IPS-15b (cell line): Measurements from ENCODE around the gene PHLPP1.
"Not testable (repeated sequence)": the region's sequence is repeated elsewhere in the genome, so short reads cannot be mapped to it uniquely, and the experiment has no call there.

Experiments
- H3K27me3 ChIP-seq: one replicate; pipeline ENCODE4 v1.6.1; 2013; ENCODE audit warnings: low read length; ENCODE audit not compliant: control insufficient read depth, insufficient read depth
- H3K36me3 ChIP-seq: one replicate; pipeline ENCODE4 v1.6.1; 2013; ENCODE audit warnings: low read length; ENCODE audit not compliant: control insufficient read depth, insufficient read depth
- H3K4me1 ChIP-seq: one replicate; pipeline ENCODE4 v1.6.1; 2013; ENCODE audit warnings: mild to moderate bottlenecking, low read length; ENCODE audit not compliant: control insufficient read depth, insufficient read depth
- H3K4me3 ChIP-seq: one replicate; pipeline ENCODE4 v1.5.1; 2013; ENCODE audit warnings: low read depth, low read length
- H3K9ac ChIP-seq: one replicate; pipeline ENCODE4 v1.6.1; 2013; ENCODE audit warnings: low read depth, mild to moderate bottlenecking, low read length
- H3K9me3 ChIP-seq: one replicate; pipeline ENCODE4 v1.6.1; 2013; ENCODE audit warnings: mild to moderate bottlenecking, low read length; ENCODE audit not compliant: control insufficient read depth, insufficient read depth

Gene PHLPP1

DNA sequence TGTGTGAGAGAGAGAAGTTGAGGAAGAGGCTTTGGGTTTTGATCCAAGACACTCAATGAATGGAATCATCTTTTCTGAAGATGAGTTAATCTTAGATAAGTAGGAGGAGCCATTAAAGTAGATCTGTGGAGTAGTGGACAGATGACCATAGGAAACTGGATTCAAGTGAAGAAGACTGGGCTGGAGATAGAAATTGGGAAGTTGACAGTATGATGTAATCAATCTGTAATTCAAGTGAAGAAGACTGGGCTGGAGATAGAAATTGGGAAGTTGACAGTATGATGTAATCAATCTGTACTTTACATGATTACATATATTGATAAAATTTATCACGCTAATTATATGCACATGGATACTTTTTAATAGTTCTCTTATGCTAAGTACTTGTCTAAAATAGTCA lies 92.8 kb downstream of the PHLPP1 start:
- no peak overlapping the region for H3K4me3 ChIP-seq
- no peaks in the 10 kb centered on the region for H3K36me3 ChIP-seq
- no peaks in the 10 kb centered on the region for H3K9me3 ChIP-seq
- no peaks in the 10 kb centered on the region for H3K27me3 ChIP-seq
- peaks cover 12% of the 10 kb centered on the region for H3K4me1 ChIP-seq
- H3K9ac ChIP-seq = no peak overlapping the region

DNA sequence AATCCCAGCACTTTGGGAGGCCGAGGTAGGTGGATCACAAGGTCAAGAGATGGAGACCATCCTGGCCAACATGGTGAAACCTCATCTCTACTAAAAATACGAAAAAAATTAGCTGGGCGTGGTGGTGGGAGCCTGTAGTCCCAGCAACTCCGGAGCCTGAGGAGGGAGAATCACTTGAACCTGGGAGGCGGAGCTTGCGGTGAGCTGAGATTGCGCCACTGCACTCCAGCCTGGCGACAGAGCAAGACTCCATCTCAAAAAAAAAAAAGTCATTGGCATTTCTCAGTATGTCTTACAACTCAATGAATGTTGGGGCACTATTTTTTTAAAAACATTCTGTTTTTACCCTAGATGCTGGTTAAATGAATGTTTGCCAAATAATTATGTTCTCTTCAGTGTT lies 94.1 kb downstream of the PHLPP1 start:
- H3K4me3 ChIP-seq, H3K36me3 ChIP-seq, H3K9me3 ChIP-seq, H3K9ac ChIP-seq, H3K27me3 ChIP-seq: not testable (repeated sequence)
- peaks cover 14% of the 10 kb centered on the region for H3K4me1 ChIP-seq

DNA sequence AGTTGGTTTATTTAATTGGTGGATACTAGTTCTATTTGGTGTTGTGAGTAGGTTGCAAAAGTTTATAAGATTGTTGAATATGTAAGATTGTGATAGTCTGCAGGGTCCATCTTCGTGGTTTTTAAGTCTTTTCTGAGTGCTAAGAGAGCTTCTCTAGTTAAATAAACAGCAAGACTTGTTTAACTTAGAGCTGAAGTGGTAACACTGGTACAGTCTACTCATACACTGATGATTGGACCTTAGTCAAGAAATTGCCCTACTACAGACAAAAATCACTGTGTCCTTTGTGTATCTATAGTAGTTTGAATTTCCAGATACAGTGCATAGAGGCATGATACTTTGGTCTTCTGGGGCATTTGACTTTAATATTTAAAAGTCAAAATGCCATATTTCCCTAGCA lies 94.6 kb downstream of the PHLPP1 start:
- Histone ChIP-seq H3K9me3 (no peaks in the 10 kb centered on the region), H3K4me1 (peaks cover 14% of the 10 kb centered on the region), H3K4me3 (no peak overlapping the region), H3K27me3 (no peaks in the 10 kb centered on the region), H3K36me3 (no peaks in the 10 kb centered on the region), H3K9ac (no peak overlapping the region)

DNA sequence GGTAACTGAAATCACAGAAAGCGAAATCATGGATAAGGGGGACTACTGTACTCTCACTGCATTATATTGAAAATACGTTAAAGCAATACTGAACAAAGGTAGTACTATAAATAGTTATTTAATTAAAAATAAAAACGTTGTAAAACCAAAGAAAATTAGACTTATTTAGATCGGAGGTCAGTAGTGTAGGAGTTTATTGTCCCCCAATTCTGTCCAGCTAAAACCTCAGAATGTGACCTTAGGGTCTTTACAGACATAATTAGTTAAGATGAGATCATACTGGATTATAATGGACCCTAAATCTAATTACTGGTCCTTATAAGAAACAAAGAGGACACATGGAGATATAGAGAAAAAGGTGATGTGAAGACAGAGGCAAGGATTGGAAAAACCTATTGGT lies 95.3 kb downstream of the PHLPP1 start:
- H3K36me3 ChIP-seq = no peaks in the 10 kb centered on the region
- no peak overlapping the region for H3K9ac ChIP-seq
- no peaks in the 10 kb centered on the region for H3K9me3 ChIP-seq
- H3K27me3 ChIP-seq = no peaks in the 10 kb centered on the region
- H3K4me3 ChIP-seq = no peak overlapping the region
- peaks cover 14% of the 10 kb centered on the region for H3K4me1 ChIP-seq

DNA sequence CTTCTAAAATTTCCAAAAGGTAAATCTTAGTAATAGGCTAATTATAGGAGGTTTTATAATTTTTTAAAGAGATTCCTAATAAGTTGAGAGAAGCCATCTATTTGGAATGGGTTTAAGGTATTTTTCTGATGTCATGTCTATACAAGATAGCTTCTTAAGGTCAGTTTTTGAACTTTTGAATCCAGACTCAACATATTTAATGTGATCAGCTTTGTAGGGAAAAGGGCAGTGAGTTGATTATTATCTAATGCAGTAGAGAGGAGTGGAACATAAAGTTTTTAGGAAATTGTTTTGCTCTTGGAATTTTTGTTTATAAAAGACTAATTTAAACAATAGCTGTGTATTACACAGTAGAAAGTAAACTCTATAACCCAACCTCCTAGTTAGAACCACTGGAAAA lies 96.3 kb downstream of the PHLPP1 start:
- peaks cover 14% of the 10 kb centered on the region for H3K4me1 ChIP-seq

DNA sequence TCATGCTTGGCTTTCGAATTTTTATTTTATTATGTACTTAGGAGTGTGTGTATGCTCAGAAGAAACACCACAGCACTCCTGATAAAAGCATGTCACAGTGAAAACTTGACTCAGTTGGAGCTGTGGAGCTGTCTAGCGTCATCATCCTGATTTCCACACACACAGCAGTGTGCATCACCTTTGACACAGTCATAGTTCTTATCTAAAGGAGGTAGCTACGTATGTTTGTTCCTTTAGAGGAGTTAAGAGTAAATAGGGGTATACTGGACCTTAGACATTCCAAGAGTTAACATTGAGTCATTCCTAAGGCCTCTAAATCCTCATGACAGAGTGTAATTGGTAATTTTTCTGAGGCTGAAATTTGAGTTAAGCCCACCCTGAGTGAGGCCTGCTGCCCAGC lies 96.9 kb downstream of the PHLPP1 start:
- Histone ChIP-seq H3K9ac (no peak overlapping the region), H3K36me3 (no peaks in the 10 kb centered on the region), H3K4me1 (peaks cover 14% of the 10 kb centered on the region), H3K9me3 (no peaks in the 10 kb centered on the region), H3K4me3 (no peak overlapping the region), H3K27me3 (no peaks in the 10 kb centered on the region)

More for the DNA sequence above, 96.3 kb downstream of the PHLPP1 start:
- no peaks in the 10 kb centered on the region for H3K27me3 ChIP-seq
- no peaks in the 10 kb centered on the region for H3K36me3 ChIP-seq
- no peak overlapping the region for H3K9ac ChIP-seq
- H3K4me3 ChIP-seq = no peak overlapping the region
- H3K9me3 ChIP-seq = no peaks in the 10 kb centered on the region

DNA sequence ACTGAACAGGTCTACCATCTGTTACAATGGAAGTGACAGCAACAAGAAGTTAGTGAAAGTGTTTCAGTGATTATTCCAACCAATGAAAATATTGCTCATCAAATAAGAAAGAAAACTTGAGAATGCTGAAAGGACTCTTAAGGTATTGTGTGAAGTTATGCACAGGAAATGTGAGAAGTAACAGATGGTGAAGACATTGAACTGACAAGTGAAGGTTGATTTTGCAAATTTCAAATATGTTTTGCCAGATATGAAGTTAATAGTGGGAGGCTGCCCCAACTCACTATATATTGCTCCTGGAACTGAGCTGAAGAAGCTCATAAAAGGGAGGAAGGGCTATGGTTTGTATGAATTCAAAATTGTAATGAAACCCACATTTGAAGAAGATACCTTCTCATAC lies 97.5 kb downstream of the PHLPP1 start:
- no peak overlapping the region for H3K4me3 ChIP-seq
- H3K4me1 ChIP-seq = peaks cover 14% of the 10 kb centered on the region
- H3K36me3 ChIP-seq = no peaks in the 10 kb centered on the region
- H3K27me3 ChIP-seq = no peaks in the 10 kb centered on the region
- no peak overlapping the region for H3K9ac ChIP-seq
- H3K9me3 ChIP-seq = no peaks in the 10 kb centered on the region

DNA sequence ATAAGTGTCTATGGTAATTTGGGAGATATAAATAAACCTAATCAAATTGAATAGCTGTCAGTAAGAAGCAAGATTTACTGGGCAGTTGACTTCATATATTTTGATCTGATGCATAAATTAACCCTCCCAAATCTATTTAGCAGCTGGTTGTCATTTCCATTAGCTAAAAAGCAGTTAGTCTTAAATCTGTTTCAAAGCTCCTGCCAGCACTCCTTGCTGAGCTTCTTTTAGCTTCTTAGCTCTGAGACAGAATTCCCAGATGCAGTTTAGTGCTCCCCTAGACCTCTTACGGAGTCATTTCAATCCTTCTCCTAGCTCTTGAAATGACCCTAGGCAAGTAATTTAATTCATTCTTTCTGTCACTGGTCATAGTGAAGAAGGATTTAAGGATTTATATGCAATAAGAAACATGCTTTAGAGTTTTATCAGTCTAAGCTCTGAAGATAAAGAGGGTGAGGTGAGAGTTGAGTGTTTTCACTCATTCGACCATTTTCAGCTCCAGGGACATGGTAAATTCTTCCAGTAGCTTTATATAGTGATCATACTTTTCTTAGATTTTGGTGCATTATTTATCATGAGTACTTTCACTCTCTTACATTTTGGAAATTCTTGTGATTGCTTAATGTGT lies 98.9 kb downstream of the PHLPP1 start:
- Histone ChIP-seq H3K36me3 (no peaks in the 10 kb centered on the region), H3K9me3 (no peaks in the 10 kb centered on the region), H3K4me3 (no peak overlapping the region), H3K27me3 (no peaks in the 10 kb centered on the region), H3K9ac (no peak overlapping the region), H3K4me1 (peaks cover 12% of the 10 kb centered on the region)

DNA sequence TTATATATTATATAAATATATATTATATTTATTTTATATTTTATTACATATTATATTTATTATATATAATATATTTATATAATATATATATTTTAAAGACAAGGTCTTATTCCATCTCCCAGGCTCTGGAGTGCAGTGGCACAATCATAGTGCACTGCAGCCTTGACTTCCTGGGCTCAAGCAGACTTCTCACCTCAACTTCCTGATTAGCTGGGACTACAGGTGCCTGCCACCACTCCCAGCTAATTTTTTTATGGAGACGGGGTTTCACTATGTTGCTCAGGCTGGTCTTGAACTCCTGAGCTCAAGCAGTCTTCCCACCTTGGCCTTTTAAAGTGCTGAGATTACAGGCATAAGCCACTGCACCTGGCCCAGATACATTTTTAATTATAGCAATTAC lies 110.0 kb downstream of the PHLPP1 start:
- no peaks in the 10 kb centered on the region for H3K36me3 ChIP-seq

DNA sequence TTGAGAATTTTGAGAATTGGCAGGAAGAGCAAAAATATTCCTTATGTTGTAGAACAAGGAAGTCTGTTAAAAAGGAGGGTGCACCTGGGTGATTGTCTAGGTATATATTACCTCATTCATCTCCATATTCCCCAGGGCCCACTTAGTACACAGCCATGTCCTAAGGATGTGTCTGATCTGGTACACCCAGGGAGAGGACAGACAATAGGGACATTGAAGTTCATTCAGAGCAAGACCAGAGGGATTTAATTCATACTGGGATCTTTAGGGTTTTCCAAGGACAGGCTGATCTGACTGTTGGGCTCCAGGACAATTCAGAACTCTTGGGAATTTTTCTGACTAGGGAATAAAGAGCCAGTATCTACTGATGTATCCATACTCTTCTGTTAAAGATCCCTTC lies 112.1 kb downstream of the PHLPP1 start:
- Histone ChIP-seq H3K4me1 (peaks cover 12% of the 10 kb centered on the region), H3K4me3 (no peak overlapping the region), H3K27me3 (no peaks in the 10 kb centered on the region), H3K9ac (no peak overlapping the region), H3K9me3 (no peaks in the 10 kb centered on the region), H3K36me3 (no peaks in the 10 kb centered on the region)

More for the DNA sequence above, 110.0 kb downstream of the PHLPP1 start:
- peaks cover 7% of the 10 kb centered on the region for H3K4me1 ChIP-seq
- no peaks in the 10 kb centered on the region for H3K9me3 ChIP-seq
- no peak overlapping the region for H3K4me3 ChIP-seq
- no peaks in the 10 kb centered on the region for H3K27me3 ChIP-seq
- no peak overlapping the region for H3K9ac ChIP-seq

DNA sequence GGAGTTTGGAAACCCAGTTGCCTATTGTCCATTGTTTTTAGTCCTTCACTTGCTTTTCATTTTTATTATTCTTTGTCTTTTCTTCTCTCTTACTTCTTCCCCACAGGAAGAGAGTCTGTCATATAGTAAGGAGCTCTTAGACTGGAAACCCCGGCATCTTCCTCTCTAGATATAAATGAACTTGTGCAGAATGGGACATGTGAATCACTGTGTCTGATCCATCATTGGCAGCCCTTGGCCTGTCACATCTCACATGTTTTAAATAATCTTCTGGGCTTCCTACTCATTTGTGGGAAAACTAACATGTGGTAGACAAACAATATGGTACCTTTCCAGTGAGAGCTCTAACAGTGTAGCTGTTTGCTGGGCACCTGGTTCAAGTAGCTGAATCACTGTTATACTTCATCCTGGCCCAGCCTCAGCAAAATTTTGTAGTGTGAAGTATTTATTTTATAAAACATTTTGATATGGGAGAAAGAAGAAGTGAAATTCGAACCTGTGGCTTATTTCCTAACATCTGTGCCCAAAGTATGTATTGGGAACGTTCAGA lies 112.8 kb downstream of the PHLPP1 start:
- Histone ChIP-seq H3K4me3 (no peak overlapping the region), H3K9me3 (no peaks in the 10 kb centered on the region), H3K27me3 (no peaks in the 10 kb centered on the region), H3K36me3 (no peaks in the 10 kb centered on the region), H3K9ac (no peak overlapping the region), H3K4me1 (peaks cover 12% of the 10 kb centered on the region)

DNA sequence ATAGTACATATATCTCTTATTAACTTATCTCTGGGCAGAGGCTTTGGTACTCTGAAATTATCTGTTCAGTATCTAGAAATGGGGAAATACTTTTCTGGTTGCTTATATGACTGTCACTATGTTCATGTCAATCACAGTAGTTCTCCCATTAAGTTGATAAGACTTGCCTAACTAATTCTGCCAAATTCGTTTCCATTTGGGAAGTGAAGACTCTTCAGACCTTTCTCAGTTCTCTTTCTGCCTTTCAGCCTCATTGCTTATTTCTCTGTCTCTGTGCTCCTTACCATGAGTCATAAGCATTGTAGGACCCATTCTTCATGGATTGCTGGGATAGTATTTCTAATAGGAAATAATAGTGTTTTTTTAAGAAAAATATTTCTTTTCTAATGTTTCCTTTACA lies 113.5 kb downstream of the PHLPP1 start:
- no peaks in the 10 kb centered on the region for H3K36me3 ChIP-seq
- H3K9ac ChIP-seq = no peak overlapping the region
- H3K4me1 ChIP-seq = peaks cover 17% of the 10 kb centered on the region
- H3K9me3 ChIP-seq = no peaks in the 10 kb centered on the region
- no peaks in the 10 kb centered on the region for H3K27me3 ChIP-seq
- H3K4me3 ChIP-seq = no peak overlapping the region
